HEK293 (cell line): ENCODE results near the gene ASMTL.

Experiments used
- EGR2 ChIP-seq: fragments of 450-650 bp; formaldehyde crosslinking; IDR thresholded peaks from 2 replicates; pipeline ENCODE4 v1.5.1; 2016; ENCODE audit warnings: low read depth, missing biosample characterization, missing genetic modification characterization
- REPIN1 ChIP-seq: fragments of 450-650 bp; formaldehyde crosslinking; IDR thresholded peaks from 2 replicates; pipeline ENCODE4 v1.5.1; 2017; ENCODE audit warnings: missing biosample characterization, missing genetic modification characterization, low read depth
- ZNF24 ChIP-seq: fragments of 450-650 bp; formaldehyde crosslinking; IDR thresholded peaks from 2 replicates; pipeline ENCODE4 v1.5.1; 2016; ENCODE audit warnings: missing biosample characterization, missing genetic modification characterization
- ZNF324 ChIP-seq: fragments of 450-650 bp; formaldehyde crosslinking; IDR thresholded peaks from 2 replicates; pipeline ENCODE4 v1.5.1; 2016; ENCODE audit warnings: missing biosample characterization, missing genetic modification characterization
- TF ChIP-seq, protein P1 (sequence below): fragments of 450-650 bp; formaldehyde crosslinking; IDR thresholded peaks from 2 replicates; pipeline ENCODE4 v1.5.1; 2016; ENCODE audit warnings: missing biosample characterization, missing genetic modification characterization
- TF ChIP-seq, protein P2 (sequence below): IDR thresholded peaks from 2 replicates; pipeline ENCODE4 v1.6.1; 2011; ENCODE audit warnings: mild to moderate bottlenecking, low read depth, low read length, borderline replicate concordance

DNA sequence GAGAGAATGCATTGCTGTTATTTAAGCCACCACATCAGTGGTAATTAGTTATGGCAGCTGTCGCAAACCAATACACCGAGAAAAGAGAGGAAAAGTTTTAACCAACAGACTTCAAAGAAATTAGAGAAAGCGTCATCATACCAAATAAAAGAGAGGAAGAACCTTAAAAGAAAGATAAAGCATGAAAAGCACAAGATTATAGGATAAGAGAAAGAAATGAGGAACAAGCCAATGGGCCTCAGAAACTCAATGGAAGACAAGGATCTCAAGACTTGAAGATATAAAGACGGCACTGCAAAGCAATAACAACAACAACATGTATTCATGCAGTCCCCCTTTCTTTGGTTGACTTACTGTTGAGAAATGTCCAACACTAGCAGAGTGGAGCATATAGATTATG is 22.8 kb upstream of the ASMTL start:
- TF ChIP-seq ZNF24 (tag by site-specific recombination) (no peak), REPIN1 (tag by site-specific recombination) (no peak), EGR2 (tag by site-specific recombination) (no peak), ZNF324 (no peak)
- TF ChIP-seq, protein P1, sequence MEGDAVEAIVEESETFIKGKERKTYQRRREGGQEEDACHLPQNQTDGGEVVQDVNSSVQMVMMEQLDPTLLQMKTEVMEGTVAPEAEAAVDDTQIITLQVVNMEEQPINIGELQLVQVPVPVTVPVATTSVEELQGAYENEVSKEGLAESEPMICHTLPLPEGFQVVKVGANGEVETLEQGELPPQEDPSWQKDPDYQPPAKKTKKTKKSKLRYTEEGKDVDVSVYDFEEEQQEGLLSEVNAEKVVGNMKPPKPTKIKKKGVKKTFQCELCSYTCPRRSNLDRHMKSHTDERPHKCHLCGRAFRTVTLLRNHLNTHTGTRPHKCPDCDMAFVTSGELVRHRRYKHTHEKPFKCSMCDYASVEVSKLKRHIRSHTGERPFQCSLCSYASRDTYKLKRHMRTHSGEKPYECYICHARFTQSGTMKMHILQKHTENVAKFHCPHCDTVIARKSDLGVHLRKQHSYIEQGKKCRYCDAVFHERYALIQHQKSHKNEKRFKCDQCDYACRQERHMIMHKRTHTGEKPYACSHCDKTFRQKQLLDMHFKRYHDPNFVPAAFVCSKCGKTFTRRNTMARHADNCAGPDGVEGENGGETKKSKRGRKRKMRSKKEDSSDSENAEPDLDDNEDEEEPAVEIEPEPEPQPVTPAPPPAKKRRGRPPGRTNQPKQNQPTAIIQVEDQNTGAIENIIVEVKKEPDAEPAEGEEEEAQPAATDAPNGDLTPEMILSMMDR: no peak
- TF ChIP-seq, protein P2, sequence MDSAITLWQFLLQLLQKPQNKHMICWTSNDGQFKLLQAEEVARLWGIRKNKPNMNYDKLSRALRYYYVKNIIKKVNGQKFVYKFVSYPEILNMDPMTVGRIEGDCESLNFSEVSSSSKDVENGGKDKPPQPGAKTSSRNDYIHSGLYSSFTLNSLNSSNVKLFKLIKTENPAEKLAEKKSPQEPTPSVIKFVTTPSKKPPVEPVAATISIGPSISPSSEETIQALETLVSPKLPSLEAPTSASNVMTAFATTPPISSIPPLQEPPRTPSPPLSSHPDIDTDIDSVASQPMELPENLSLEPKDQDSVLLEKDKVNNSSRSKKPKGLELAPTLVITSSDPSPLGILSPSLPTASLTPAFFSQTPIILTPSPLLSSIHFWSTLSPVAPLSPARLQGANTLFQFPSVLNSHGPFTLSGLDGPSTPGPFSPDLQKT: no peak
